SU-DHL-6 (cell line): ENCODE data around the gene PRAMEF5.
"Not testable (repeated sequence)": the region's sequence is repeated elsewhere in the genome, so short reads cannot be mapped to it uniquely, and the experiment has no call there.

Source experiments
- CTCF ChIP-seq: fragments of 200-600 bp; sonication (generic); IDR thresholded peaks from one replicate; pipeline ENCODE4 v1.5.1; 2017; ENCODE audit warnings: antibody characterized with exemption, mild to moderate bottlenecking, low read length, moderate library complexity; ENCODE audit not compliant: insufficient read depth, poor library complexity, severe bottlenecking
- EZH2phosphoT487 ChIP-seq: fragments of 200-600 bp; sonication (generic), shearing (Covaris generic); conservative IDR thresholded peaks from 2 replicates; pipeline ENCODE4 v1.6.1; 2018; ENCODE audit warnings: mild to moderate bottlenecking, antibody characterized with exemption, low read length, moderate library complexity, mixed read lengths

DNA sequence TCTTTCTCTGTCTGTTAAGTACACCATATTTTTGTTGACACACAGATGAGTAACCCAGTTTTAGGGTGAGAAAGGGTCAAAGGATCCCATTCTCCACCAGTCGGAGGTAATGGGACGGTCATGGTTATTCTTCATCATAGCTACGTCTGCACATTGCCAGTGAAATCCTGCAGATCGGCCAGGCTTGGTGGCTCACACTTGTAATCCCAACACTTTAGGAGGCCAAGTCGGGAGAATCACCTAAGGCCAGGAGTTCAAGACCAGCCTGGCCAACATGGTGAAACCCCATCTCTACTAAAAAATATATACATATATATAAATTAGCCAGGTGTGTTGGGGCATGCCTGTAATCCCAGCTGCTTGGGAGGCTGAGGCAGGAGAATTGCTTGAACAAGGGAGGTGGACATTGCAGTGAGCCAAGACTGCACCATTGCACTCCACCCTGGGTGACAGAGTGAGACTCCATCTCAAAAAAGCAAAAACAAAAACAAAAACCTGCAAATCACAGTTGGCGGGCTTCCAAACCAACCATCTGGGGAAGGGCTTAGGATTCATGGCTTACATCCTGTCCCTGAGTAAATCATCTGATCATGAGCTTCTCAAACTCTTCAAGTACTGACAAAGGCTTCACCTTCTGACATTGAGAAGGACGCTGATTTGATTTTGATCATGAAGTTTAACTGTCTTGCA, 22.8 kb upstream of the PRAMEF5 start:
- not testable (repeated sequence) for TF ChIP-seq CTCF, EZH2phosphoT487
